Pulmonary artery endothelial cell (primary cell): Measurements from ENCODE around the gene LASP1NB.
A peak's percentile ranks its signal among the peaks of the same experiment; 100 is the strongest.
"Not testable (repeated sequence)": the region's sequence is repeated elsewhere in the genome, so short reads cannot be mapped to it uniquely, and the experiment has no call there.

ENCODE experiments used
- DNase-seq: peaks from one replicate; pipeline ENCODE4 v3.0.0-alpha.2; 2011; ENCODE audit warnings: low read depth, low spot score

LASP1NB gene

DNA sequence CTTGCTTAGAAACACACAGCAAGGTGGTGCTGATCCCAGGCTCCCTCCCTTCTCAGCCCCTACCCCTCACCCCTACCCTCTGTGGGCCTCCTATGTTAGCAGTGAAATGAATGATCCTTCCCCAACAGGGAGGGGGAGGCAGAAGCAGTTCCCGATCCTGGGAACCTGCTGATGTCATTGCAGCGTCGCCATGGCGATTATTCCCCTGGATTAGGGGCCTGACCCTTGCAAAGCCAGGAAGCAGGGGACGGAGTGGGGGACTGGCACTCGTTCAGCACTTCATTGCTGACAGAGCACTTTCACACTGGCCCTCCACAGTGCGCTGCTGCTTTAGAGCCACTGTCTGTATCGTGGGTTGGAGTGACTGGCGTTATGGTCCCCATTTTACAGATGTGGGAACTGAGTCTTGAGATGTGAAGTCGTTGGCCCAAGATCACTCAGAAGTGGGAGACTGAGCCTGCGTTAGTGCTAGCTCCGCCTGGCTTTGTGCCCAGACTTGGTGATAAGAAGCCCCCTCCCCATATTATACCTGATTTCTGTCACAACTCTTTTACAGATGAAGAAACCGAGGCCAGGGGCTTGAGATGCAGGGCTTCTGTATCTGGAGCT is 29.0 kb upstream of the LASP1NB start:
- DNase-seq, result no peak

DNA sequence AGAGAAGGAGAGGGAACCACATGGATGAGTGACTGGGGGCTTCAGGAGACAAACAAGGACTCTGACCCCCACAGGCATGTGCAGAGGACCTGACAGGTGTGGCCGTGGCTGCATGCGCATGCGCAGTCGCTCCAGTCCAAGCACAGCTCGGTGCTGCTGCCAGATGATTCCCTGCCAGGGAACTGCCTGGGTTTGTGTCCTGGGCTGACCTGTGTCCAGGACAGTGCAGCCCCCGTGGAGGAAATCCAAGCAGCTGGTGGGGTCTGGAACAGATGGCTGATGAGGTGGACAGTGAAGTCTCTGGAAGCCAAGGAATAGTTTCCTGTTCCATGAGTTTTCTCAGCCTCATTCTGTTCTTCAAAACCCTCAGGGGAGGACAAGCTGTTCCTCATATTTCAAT is 28.2 kb upstream of the LASP1NB start:
- DNase-seq, result no peak

DNA sequence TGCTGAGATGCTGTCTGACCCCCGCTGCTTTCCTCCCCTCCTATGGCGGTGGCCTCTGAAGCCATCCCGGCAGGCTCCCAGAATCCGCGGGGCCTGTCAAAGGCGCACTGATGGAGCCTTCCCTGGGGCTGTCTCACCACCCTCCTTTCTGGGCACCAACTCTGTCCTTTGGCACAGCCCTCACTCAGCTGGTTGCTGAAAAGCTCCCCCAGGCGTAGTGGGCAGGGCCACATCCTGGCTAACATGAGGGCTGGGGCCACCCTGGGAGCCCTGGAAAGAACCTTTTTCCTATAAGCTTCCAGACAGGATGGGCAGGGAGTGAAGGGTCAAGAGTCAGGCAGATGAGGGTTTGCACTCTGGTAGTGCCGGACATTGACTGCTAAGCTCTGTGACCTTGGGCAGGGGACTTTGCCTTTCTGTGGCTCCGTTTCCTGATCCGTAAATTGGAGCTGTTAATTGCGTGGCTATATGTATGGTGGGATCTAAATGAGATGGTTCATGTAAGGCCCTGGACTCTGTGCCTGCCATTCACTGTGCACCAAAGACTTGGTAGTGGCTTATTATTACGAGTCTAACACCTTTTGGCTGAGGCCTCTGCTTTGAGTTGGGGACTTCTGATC is 27.6 kb upstream of the LASP1NB start:
- DNase-seq, result no peak

DNA sequence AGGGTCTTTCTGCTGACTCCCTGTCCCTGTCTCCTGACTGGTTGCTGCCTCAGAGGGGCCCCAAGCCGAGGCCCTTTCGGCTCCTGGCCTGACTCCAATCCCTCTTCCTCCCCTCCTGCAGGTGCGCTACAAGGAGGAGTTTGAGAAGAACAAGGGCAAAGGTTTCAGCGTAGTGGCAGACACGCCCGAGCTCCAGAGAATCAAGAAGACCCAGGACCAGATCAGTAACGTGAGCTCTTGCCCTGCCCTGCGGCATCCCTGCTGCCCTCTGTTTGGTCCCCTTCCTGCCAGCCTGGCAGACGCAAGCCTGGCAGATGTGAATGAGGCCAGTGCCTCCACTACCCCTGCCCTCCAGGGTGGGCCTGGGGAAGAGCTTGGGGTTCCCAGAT is 27.1 kb upstream of the LASP1NB start:
- no peak for DNase-seq

DNA sequence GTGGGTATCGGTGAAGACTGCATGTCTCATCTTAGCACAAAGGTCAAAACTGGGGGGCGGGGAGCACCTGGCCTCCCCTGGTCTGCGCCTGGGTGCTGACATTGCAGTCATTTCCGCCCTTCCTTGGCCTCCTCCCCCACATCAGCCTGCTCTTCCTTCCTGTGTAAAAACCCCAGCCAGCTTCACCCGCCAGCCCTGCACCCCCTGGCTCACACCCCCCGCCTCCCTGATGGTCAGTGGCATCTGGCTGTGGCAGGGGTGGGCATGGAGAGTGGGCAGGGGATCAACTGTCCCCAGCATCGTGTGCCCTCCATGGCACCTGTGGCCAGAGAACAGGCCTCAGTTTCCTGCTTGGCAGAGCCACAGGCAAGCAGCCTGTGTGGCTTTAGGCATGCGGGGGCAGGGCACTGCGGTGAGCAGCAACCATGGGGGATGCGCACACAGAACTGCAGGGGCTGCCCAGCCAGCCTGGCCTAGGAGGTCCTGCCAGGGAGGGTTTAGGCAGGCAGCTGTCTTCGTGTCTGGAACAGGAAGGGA is 26.5 kb upstream of the LASP1NB start:
- DNase-seq, result no peak

- no peak for DNase-seq
Measured at GRCh38 chr17:38899421-38899820, 26.0 kb upstream of the LASP1NB start.

GRCh38 chr17:38900978-38901656 is 24.3 kb upstream of the LASP1NB start:
- DNase-seq, result peak; percentile 48

DNA sequence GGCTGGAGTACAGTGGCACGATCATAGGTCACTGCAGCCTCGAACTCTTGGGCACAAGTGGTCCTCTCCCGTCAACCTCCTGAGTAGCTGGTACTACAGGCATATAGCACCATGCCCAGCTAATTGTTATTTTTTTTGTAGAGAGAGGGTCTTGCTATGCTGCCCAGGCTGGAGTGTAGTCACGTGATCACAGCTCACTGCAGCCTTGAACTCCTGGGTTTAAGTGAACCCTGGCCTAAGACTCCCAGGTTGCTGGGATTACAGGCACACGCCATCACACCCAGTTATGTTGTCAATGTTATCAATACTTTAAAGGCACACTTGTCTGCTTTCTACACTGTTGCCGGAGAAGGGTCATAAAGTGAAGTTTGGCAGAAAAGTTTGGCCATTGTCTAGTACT is 22.0 kb upstream of the LASP1NB start:
- no peak for DNase-seq

DNA sequence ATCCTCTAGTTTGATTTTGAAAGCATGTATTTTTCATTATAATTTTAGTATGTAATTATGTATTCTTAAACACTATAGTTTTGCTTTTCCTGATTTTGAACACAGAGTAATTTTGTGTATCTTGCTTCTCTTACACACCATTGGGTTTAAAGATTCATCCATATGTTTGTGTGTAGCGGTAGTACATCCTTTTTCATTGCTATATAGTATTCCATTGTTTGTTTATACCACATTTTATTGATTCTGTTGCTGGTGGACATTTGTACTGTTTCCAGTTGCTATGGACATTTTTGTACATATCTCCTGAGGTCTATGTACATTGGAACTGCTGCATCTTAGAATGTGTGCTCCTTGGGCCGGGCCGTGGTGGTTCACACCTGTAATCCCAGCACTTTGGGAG is 20.5 kb upstream of the LASP1NB start:
- DNase-seq, result no peak

GRCh38 chr17:38905375-38905774 is 20.0 kb upstream of the LASP1NB start:
- DNase-seq, result no peak

GRCh38 chr17:38906460-38907228 is 18.8 kb upstream of the LASP1NB start:
- no peak for DNase-seq

GRCh38 chr17:38907930-38908675 is 17.3 kb upstream of the LASP1NB start:
- no peak for DNase-seq

- DNase-seq, result no peak
Measured at GRCh38 chr17:38908676-38909181, 16.7 kb upstream of the LASP1NB start.

GRCh38 chr17:38910325-38910724 is 15.1 kb upstream of the LASP1NB start:
- no peak for DNase-seq

- no peak for DNase-seq
Measured at GRCh38 chr17:38911081-38911730, 14.2 kb upstream of the LASP1NB start.

DNA sequence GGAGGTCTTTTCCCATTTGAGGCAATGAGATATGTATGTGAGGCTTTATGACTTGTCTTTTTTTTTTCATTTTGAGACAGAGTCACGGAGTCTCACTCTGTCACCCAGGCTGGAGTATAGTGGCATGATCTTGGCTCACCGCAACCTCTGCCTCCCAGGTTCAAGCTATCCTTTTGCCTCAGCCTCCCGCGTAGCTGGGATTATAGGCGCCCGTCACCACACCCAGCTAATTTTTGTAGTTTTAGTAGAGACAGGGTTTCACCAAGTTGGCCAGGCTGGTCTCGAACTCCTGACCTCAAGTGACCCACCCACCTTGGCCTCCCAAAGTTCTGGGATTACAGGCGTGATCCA is 13.7 kb upstream of the LASP1NB start:
- not testable (repeated sequence) for DNase-seq

DNA sequence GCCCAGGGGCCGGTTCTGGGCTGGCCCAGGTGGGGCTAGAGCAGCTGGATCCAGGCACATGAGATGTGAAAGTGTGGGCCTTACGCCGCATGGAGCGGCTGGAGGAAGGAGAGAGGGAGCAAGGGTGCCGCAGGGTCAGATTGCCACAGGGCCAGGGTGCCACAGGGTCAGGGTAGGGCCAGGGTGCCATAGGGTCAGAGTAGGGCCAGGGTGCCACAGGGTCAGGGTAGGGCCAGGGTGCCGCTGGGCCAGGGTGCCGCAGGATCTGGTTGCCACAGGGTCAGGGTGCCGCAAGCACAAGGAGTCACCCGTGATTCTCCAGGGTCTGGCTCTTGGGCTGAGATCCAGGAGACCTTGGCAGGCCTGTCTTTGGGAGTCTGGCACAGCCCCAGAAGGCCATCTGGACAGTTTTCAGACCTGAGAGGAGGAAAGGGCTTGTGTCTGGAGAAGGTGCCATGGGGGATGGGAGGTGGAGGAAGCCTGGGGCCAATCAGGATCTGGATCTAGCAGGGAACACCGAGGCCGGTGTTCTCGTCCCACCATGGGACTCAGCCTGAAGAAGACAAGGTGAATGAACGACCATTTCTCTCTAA is 13.1 kb upstream of the LASP1NB start:
- no peak for DNase-seq

DNA sequence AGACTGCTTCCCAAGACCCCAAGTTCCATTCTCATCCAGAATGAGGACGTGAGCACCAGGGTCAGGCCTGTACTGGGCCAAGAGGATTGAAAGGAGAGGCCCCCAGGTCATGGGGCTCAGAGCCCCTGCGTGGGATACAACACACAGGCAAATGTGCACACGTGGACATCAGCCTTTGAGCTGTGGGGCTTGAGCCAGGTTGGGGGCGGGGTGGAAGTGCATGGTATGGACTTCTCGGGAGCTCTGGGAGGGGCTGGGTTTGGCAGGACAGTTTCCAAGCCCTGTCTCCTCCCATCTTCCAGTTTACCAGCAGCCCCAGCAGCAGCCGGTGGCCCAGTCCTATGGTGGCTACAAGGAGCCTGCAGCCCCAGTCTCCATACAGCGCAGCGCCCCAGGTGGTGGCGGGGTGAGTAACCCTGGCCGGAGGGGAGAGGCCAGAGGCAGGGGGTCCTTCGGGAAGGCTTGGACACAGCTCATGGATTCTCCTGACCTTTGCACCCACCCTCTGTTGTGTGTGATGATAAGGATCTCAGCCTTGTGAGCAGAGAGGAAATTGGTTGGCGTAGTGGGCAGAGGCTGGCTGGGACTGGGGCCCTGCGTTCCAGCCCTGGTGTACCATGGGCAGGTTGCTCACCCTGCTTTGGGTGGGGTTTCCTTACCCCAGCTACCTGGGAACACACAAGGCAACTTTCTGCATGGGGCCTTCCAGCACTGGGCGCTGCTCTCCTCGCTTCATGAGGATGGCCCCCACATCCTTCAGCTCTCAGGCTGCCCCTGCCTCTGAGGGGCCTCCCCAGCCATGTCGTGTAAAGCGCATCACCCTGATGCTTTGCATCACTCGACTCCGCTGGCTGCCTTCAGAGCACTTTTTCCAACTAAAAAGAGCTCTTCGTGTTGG is 10.4 kb upstream of the LASP1NB start:
- no peak for DNase-seq

GRCh38 chr17:38915639-38915995 is 9.8 kb upstream of the LASP1NB start:
- no peak for DNase-seq
